ENCODE data around the gene ANKIB1.
"Not testable (repeated sequence)": the region's sequence is repeated elsewhere in the genome, so short reads cannot be mapped to it uniquely, and the experiment has no call there.

ANKIB1 gene

DNA sequence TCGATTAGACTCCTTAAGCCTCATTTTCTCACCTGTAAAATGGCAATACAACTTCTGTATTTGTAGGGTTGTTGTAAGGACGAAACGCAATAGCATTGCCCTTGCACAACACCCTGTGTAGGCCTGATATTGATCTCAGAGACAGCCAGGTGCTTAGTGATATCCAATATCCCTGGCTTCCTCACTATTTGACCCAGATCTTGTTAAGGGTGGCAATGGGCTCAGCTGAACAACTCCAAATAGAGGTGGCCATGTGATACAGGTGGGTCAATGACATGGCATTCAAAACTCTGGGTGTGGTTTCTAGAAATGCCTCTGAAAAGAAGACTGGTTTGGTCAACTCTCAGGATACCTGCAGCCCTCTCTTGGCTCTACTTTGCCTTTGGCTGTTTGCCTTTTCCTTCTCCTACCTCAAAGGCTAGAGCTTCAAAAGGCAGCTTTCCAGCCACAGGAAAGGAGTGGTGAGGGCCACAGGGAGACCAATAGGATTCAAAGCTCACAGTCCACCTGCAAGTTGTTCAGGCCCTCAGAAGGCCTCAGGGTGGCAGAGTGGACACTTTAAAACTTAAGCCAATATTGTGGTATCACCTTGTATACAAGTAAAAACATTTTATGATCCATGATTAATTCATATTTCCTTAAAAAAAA lies 186.6 kb downstream of the ANKIB1 start:
- DNase-seq (ENCODE audit: low read depth) = no peak
- TF ChIP-seq CTCF (conservative IDR thresholded peaks at IDR 0.05; ENCODE audit: control insufficient read depth, insufficient read depth, low read depth, low read length) = no peak
- no peak overlapping the region for H3K4me3 ChIP-seq (ENCODE audit: control insufficient read depth, low read depth, low read length)

GRCh38 chr7:92433019-92433418 lies 187.2 kb downstream of the ANKIB1 start:
- H3K4me3 ChIP-seq (ENCODE audit: control insufficient read depth, low read depth, low read length) = no peak overlapping the region

DNA sequence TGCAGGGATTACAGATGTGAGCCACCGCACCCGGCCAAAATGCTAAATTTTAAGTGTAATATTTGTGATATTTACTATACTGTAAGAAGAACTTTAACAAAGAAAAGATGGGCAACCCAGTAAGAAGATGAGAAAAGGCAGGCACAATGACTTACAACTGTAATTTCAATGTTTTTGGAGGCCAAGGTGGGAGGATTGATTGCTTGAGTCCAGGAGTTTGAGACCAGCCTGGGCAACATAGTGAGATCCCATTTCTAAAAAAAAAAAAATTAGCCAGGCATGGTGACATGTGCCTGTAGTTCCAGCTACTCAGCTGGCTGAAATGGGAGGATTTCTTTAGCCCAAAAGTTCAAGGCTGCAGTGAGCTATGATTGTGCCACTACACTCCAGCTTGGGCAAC lies 189.8 kb downstream of the ANKIB1 start:
- no peak for DNase-seq (ENCODE audit: low read depth)
- TF ChIP-seq CTCF (conservative IDR thresholded peaks at IDR 0.05; ENCODE audit: control insufficient read depth, insufficient read depth, low read depth, low read length) = no peak
- H3K4me3 ChIP-seq (ENCODE audit: control insufficient read depth, low read depth, low read length) = no peak overlapping the region

More at GRCh38 chr7:92433019-92433418, 187.2 kb downstream of the ANKIB1 start:
- TF ChIP-seq CTCF (conservative IDR thresholded peaks at IDR 0.05; ENCODE audit: control insufficient read depth, insufficient read depth, low read depth, low read length) = no peak
- DNase-seq (ENCODE audit: low read depth) = no peak

DNA sequence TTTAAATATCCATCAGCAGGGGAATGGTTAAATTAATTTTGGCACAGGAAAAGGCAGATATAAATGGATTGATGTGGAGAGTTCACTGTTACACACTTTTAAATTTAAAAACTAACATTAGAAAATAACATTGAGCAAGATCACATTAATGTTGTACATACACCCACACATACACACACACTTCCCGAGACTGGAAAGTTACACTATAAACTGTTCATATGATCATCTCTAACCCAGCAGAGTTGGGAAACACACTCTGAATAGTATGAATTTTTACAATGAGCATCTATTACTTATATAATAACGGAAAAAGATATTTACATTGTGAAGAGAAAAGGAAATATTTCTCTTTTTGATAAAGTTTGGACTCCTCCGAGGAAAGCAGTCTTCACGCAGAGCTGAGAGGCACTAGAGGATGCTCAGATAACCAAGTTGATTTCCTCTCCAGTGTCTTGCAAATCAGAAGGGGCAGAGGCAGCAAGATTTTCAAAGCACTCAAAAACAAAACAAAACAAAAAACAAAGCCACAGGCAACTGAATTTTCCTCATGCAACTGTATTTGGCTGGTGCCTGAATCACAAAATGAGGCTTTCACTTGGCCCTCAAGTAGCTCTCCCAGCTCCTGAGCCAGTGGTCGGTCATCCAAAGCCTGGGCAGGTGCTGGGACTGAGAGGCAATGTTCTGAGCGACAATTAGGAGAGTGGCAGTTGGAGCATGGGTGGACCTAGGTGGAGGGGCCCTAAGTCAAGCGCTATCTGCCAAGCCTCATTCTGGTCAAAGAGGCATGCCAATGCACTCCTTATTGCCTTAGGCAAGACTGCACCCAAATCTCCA lies 191.1 kb downstream of the ANKIB1 start:
- no peak overlapping the region for H3K4me3 ChIP-seq (ENCODE audit: control insufficient read depth, low read depth, low read length)
- TF ChIP-seq CTCF (conservative IDR thresholded peaks at IDR 0.05; ENCODE audit: control insufficient read depth, insufficient read depth, low read depth, low read length) = no peak
- DNase-seq (ENCODE audit: low read depth) = no peak

DNA sequence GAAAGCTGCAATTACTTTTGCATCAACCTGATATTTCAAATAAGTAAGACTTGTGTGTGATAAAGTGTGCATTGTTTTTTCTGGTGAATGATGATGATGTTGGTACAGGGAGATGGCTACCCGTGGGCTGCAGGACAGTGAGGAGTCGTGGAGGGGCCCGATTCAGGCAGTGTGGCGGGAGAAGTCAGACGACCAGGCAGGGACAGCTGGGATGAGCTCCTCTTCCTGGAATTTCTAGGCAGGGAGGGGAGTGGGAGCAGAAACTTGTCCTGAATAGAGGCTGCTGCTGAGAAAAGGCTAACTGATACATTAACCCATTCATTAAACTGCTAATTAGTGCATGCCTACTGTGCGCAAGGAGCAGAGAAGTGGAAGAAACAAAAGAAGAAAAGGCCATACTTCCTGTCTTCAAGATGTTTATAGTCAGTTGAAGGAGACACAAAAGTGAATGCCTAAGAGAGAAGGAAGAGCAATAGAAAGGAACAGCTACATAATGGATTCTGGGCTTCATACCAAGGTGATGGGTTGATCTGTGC lies 192.2 kb downstream of the ANKIB1 start:
- no peak overlapping the region for H3K4me3 ChIP-seq (ENCODE audit: control insufficient read depth, low read depth, low read length)
- no peak for TF ChIP-seq CTCF (conservative IDR thresholded peaks at IDR 0.05; ENCODE audit: control insufficient read depth, insufficient read depth, low read depth, low read length)
- DNase-seq (ENCODE audit: low read depth) = no peak

DNA sequence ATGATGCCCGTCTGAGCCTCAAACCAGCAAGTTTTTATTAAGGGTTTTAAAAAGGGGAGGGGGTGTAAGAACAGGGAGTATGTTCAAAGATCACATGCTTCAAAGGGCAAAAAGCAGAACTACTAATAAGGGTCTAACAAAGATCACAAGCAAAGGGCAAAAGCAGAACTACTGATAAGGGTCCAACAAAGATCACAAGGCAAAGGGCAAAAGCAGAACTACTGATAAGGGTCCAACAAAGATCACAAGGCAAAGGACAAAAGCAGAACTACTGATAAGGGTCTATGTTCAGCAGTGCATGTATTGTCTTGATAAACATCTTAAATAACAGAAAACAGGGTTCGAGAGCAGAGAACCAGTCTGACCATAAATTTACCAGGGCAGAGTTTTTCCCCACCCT lies 196.9 kb downstream of the ANKIB1 start:
- DNase-seq (ENCODE audit: low read depth); H3K4me3 ChIP-seq (ENCODE audit: control insufficient read depth, low read depth, low read length): not testable (repeated sequence)

GRCh38 chr7:92446869-92447344 lies 201.1 kb downstream of the ANKIB1 start:
- peak overlapping the region; percentile 3 for H3K4me3 ChIP-seq (ENCODE audit: control insufficient read depth, low read depth, low read length)
- no peak for TF ChIP-seq CTCF (conservative IDR thresholded peaks at IDR 0.05; ENCODE audit: control insufficient read depth, insufficient read depth, low read depth, low read length)
- no peak for DNase-seq (ENCODE audit: low read depth)

All from fibroblast of mammary gland (primary cell).